Parathyroid adenoma (tissue), 2 donors: Measurements from ENCODE around the gene ZNF135.

Source experiments
- H2AFZ ChIP-seq: fragments of 300-600 bp; sonication (generic); one replicate; pipeline ENCODE4 v1.7.0; 2017; ENCODE audit warnings: antibody characterized with exemption, mild to moderate bottlenecking
- H3K27ac ChIP-seq: fragments of 300-600 bp; sonication (generic); one replicate; pipeline ENCODE4 v1.7.0; 2017
- H3K27me3 ChIP-seq: fragments of 300-600 bp; sonication (generic); one replicate; pipeline ENCODE4 v1.7.0; 2017; ENCODE audit warnings: low read length; ENCODE audit not compliant: control insufficient read depth, insufficient read depth
- H3K36me3 ChIP-seq: fragments of 300-600 bp; sonication (generic); one replicate; pipeline ENCODE4 v1.7.0; 2017; ENCODE audit warnings: low read length; ENCODE audit not compliant: control insufficient read depth, insufficient read depth
- H3K4me1 ChIP-seq: fragments of 300-600 bp; sonication (generic); one replicate; pipeline ENCODE4 v1.7.0; 2017; ENCODE audit warnings: control low read depth
- H3K4me2 ChIP-seq: fragments of 300-600 bp; sonication (generic); one replicate; pipeline ENCODE4 v1.7.0; 2017; ENCODE audit warnings: low read length
- H3K4me3 ChIP-seq: fragments of 300-600 bp; sonication (generic); one replicate; pipeline ENCODE4 v1.7.0; 2017; ENCODE audit warnings: low read depth, low read length
- H3K79me2 ChIP-seq: fragments of 300-600 bp; sonication (generic); one replicate; pipeline ENCODE4 v1.7.0; 2017; ENCODE audit warnings: control low read depth
- H3K9ac ChIP-seq: fragments of 300-600 bp; sonication (generic); one replicate; pipeline ENCODE4 v1.7.0; 2017; ENCODE audit warnings: mild to moderate bottlenecking
- H3K9me3 ChIP-seq: fragments of 300-600 bp; sonication (generic); one replicate; pipeline ENCODE4 v1.7.0; 2017; ENCODE audit warnings: low read length; ENCODE audit not compliant: control insufficient read depth
- TF ChIP-seq, protein P1 (sequence below): fragments of 300-600 bp; sonication (generic); IDR thresholded peaks from one replicate; pipeline ENCODE4 v1.7.0; 2017; ENCODE audit warnings: antibody characterized with exemption, mild to moderate bottlenecking
- donor health status: primary hyperparathyroidism.

The ZNF135 gene

DNA sequence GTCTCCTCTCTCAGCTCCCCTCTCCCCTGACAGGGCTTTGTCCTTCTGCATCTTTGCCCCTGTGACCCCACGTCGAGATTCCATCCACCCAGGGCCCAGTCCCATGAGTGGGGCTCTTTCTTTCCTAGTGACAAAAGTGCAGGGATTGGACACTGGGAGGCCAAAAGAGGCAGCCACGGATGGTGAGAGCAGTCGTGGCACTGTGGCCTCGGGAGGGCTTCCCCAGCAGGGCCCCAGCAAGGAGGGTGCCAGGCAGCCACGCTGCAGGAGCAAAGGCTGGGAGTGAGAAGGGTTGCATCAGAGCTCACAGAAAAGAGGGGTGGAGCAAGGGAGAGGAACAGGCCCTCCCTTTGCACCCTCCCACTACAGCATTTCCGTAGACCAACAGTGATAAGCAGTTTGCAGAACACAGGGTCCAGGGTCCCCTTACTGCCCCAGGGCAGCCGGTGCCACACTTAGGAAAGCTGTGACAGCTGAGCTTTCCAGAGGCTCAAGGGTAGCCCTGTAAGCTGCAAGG, 20.3 kb upstream of the ZNF135 start:
- H3K27me3 ChIP-seq, result no peaks in the 10 kb centered on the region
- H3K79me2 ChIP-seq, result no peaks in the 10 kb centered on the region
- no peak overlapping the region for H3K4me2 ChIP-seq
- H3K36me3 ChIP-seq, result no peaks in the 10 kb centered on the region
- H3K27ac ChIP-seq, result no peak overlapping the region
- H3K9me3 ChIP-seq, result no peaks in the 10 kb centered on the region
- no peak overlapping the region for H3K9ac ChIP-seq
- no peak overlapping the region for H3K4me3 ChIP-seq
- no peaks in the 10 kb centered on the region for H3K4me1 ChIP-seq
- TF ChIP-seq, protein P1, sequence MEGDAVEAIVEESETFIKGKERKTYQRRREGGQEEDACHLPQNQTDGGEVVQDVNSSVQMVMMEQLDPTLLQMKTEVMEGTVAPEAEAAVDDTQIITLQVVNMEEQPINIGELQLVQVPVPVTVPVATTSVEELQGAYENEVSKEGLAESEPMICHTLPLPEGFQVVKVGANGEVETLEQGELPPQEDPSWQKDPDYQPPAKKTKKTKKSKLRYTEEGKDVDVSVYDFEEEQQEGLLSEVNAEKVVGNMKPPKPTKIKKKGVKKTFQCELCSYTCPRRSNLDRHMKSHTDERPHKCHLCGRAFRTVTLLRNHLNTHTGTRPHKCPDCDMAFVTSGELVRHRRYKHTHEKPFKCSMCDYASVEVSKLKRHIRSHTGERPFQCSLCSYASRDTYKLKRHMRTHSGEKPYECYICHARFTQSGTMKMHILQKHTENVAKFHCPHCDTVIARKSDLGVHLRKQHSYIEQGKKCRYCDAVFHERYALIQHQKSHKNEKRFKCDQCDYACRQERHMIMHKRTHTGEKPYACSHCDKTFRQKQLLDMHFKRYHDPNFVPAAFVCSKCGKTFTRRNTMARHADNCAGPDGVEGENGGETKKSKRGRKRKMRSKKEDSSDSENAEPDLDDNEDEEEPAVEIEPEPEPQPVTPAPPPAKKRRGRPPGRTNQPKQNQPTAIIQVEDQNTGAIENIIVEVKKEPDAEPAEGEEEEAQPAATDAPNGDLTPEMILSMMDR, result no peak
- no peak overlapping the region for H2AFZ ChIP-seq

DNA sequence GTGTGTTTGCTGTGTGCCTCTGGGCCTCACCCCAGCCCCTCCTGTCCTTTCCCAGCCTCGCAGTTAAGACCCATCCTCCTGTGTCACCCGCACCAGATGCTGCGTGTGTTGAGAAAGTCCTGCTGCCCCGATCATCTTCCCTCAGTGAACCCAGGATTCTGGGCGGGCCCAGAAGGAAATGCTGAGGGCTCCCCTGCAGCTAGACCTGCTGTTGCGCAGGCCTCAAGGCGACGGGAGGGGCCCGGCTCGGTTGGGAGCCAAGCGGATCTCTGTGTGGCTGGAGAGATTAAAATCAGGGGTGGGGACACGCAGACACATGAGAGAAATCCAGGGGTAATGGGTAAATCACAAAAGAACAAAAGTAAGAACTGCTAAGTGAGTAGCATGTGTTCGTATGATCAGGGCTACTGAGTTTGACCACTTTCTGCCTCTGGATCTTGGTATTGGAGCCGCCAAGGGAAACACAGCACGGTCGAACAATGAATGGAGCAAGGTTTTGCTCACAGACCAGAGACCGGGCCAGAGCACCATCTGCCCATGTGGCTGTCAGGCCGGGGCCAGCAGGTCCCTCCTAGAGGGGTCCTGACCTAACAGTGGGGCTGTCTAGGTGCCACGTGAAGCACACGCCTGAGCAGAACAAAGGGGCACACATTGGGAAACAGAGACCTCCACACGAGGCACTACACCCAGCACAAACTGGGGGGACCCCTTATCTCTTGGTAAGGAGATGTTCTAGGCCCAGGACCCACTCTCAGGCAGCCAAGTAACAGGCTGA, 18.1 kb upstream of the ZNF135 start:
- no peaks in the 10 kb centered on the region for H3K36me3 ChIP-seq
- no peaks in the 10 kb centered on the region for H3K79me2 ChIP-seq
- H3K4me2 ChIP-seq, result no peak overlapping the region
- no peak overlapping the region for H3K4me3 ChIP-seq
- H3K4me1 ChIP-seq, result no peaks in the 10 kb centered on the region
- H3K9me3 ChIP-seq, result no peaks in the 10 kb centered on the region
- H3K9ac ChIP-seq, result no peak overlapping the region
- no peak overlapping the region for H3K27ac ChIP-seq
- TF ChIP-seq, protein P1, result no peak
- H3K27me3 ChIP-seq, result no peaks in the 10 kb centered on the region
- H2AFZ ChIP-seq, result peak overlapping the region; percentile 66

DNA sequence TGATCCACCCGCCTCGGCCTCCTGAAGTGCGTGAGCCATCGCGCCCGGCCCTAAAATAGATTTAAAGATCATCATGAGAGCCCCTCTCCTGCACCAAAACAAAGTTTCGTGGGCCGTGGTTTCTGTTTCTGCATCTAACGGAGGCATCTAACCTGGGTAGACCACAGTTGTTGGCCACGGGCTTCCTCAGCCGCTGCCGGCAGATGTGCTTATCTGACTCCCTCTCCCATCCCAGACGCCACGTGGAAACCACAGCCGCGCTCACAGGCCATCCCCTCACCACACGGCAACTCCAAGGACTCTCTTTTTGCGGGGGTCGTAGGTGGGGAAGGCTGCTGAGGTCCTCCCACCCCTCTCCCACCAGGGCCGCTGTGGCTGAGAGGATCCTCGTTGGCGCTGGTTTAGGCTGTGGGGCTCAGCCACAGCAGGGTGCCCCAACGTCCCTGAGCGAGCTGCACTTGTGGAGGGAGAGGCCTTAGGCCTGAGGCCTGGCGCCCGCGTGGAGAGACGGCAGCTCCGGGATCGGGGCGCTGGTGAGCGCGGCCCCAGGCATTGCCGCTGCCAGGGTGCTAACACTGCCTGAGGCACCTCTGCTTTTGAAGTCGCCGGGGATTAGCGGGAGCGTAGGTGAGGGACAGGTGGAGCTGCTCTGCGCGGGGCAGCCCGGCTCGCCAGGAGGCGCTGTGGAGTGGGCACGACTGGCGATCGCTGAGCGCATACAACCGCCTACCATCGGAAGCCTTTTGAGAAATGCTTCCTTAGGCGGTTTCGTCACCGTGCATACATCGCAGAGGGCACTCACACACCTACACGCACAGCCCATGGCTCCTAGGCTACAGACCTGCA, 16.4 kb upstream of the ZNF135 start:
- TF ChIP-seq, protein P1, result no peak
- H3K27ac ChIP-seq, result no peak overlapping the region
- H2AFZ ChIP-seq, result no peak overlapping the region
- no peak overlapping the region for H3K9ac ChIP-seq
- H3K4me3 ChIP-seq, result no peak overlapping the region
- no peaks in the 10 kb centered on the region for H3K79me2 ChIP-seq
- H3K4me2 ChIP-seq, result no peak overlapping the region
- H3K27me3 ChIP-seq, result no peaks in the 10 kb centered on the region
- no peaks in the 10 kb centered on the region for H3K9me3 ChIP-seq
- H3K4me1 ChIP-seq, result no peaks in the 10 kb centered on the region
- H3K36me3 ChIP-seq, result no peaks in the 10 kb centered on the region

DNA sequence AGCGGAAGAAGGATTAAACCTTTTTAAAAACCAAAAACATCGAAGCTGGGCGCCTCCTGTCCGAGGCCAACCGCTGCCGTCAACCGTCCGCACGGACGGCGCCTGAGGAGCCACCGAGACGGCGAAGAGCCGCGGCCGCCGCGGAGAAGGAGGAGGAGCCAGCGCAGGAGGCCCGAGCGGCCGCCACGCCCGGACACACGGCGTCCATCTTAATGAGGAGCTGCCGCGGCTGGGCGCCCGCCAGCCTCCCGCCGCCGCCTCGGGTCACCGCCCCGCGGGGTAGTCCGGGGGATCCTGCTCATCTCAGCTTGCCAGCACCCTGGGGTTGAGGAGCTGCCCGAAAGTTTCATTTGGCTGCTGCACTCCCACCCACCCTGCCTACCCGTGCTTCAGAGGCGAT, 14.7 kb upstream of the ZNF135 start:
- Histone ChIP-seq H3K4me3 (no peak overlapping the region), H2AFZ (no peak overlapping the region), H3K36me3 (no peaks in the 10 kb centered on the region), H3K27me3 (no peaks in the 10 kb centered on the region), H3K9ac (no peak overlapping the region), H3K4me2 (no peak overlapping the region), H3K4me1 (no peaks in the 10 kb centered on the region), H3K79me2 (no peaks in the 10 kb centered on the region), H3K9me3 (no peaks in the 10 kb centered on the region), H3K27ac (no peak overlapping the region)
- TF ChIP-seq, protein P1, result no peak
